H1 (cell line): ENCODE data around the gene ATP8B3. TPM values are rescaled to one million over a fixed set of nuclear protein-coding genes. Genes with fewer than 3 reads are reported as not detected.

Source experiments
- BACH1 ChIP-seq: IDR thresholded peaks from 2 replicates; pipeline ENCODE4 v1.6.1; 2012; ENCODE audit warnings: low read length, improper control_type of control experiment
- CBX5 ChIP-seq: fragments of 300-800, 300-1000 bp; sonication (generic); IDR thresholded peaks from 2 replicates; pipeline ENCODE4 v1.7.1; 2016; ENCODE audit warnings: antibody characterized with exemption, low read length, low read depth
- CEBPB ChIP-seq: IDR thresholded peaks from 2 replicates; pipeline ENCODE4 v1.6.1; 2012; ENCODE audit warnings: low read depth, low read length
- CTBP2 ChIP-seq: IDR thresholded peaks from 2 replicates; pipeline ENCODE4 v1.7.0; 2011; ENCODE audit warnings: borderline replicate concordance, mild to moderate bottlenecking, moderate library complexity, mixed read lengths, low read length; ENCODE audit not compliant: insufficient read depth, insufficient read length
- JUND ChIP-seq: IDR thresholded peaks from 2 replicates; pipeline ENCODE4 v1.6.1; 2011; ENCODE audit warnings: mild to moderate bottlenecking, improper control_type of control experiment, low read length
- KDM4A ChIP-seq: IDR thresholded peaks from one replicate; pipeline ENCODE4 v1.7.1; 2012; ENCODE audit warnings: low read depth, mild to moderate bottlenecking, moderate library complexity, low read length, inconsistent platforms; ENCODE audit not compliant: severe bottlenecking
- KDM5A ChIP-seq: fragments of 200-600 bp; IDR thresholded peaks from 2 replicates; pipeline ENCODE4 v1.7.1; 2012; ENCODE audit warnings: mild to moderate bottlenecking, low read length, inconsistent platforms, mixed read lengths
- NANOG ChIP-seq: IDR thresholded peaks from 2 replicates; pipeline ENCODE4 v1.6.1; 2011; ENCODE audit warnings: low read length, low read depth, mild to moderate bottlenecking, inconsistent platforms; ENCODE audit not compliant: insufficient read depth, poor library complexity, severe bottlenecking
- POLR2A ChIP-seq, 2 experiments: IDR thresholded peaks; 1 replicate in 1 of 2; 2 replicates in 1 of 2; pipeline ENCODE4 v1.6.1; 2011; ENCODE audit warnings: low read depth in 2 of 2, low read length in 2 of 2, mild to moderate bottlenecking in 2 of 2; ENCODE audit errors: control extremely low read depth in 1 of 2
- RFX5 ChIP-seq: IDR thresholded peaks from 2 replicates; pipeline ENCODE4 v1.6.1; 2011; ENCODE audit warnings: low read depth, low read length, improper control_type of control experiment, borderline replicate concordance
- SAP30 ChIP-seq: fragments of 300-600 bp; sonication (generic); IDR thresholded peaks from 2 replicates; pipeline ENCODE4 v1.7.1; 2012; ENCODE audit warnings: low read length, moderate library complexity, mild to moderate bottlenecking, inconsistent platforms; ENCODE audit not compliant: insufficient read depth, insufficient replicate concordance
- SUZ12 ChIP-seq: fragments of 200-600 bp; sonication (generic); IDR thresholded peaks from 2 replicates; pipeline ENCODE4 v1.6.1; 2012; ENCODE audit warnings: mild to moderate bottlenecking, inconsistent platforms, low read length, moderate library complexity, mixed read lengths
- TBP ChIP-seq: IDR thresholded peaks from 2 replicates; pipeline ENCODE4 v1.6.1; 2011; ENCODE audit warnings: low read depth, low read length, improper control_type of control experiment
- TCF12 ChIP-seq: IDR thresholded peaks from 2 replicates; pipeline ENCODE4 v1.6.1; 2011; ENCODE audit warnings: low read depth, mild to moderate bottlenecking, low read length
- YY1 ChIP-seq: IDR thresholded peaks from 2 replicates; pipeline ENCODE4 v1.6.1; 2011; ENCODE audit warnings: low read depth, mild to moderate bottlenecking, low read length
- polyA plus RNA-seq, 7 experiments: library from polyadenylated mRNA; depleted of rRNA in 3 of 7; stranded (reverse) in 5 of 7; unstranded in 2 of 7; fragments of >200 nt in 5 of 7; fragments of 200-250 nt in 2 of 7; gene quantifications; 1 replicate in 5 of 7; 2 replicates in 1 of 7; 4 replicates in 1 of 7; pipeline versions ENCODE4 v1.2.1 to v1.2.3, GENCODE V29; 2011 to 2013; ENCODE audit warnings: missing spikeins in 2 of 7, mixed read lengths in 2 of 7
- total RNA-seq: library from RNA; stranded (reverse); fragmentation: NEBNext Ultra II Directional; extraction: Animal tissue kit (Norgen Biotek cat#: 25700); gene quantifications from 2 replicates; pipeline ENCODE4 v1.2.1, GENCODE V29; 2021
- TF ChIP-seq, protein P1 (sequence below): IDR thresholded peaks from 2 replicates; pipeline ENCODE4 v1.6.1; 2011; ENCODE audit warnings: low read depth, mild to moderate bottlenecking, low read length; ENCODE audit not compliant: insufficient read depth

The ATP8B3 gene
- total and polyA plus RNA-seq, 2 of the 8 experiments (the other 6 are each of a cell fraction or from before 2014, with no cell fraction given), result 4.1 to 9.3 TPM

DNA sequence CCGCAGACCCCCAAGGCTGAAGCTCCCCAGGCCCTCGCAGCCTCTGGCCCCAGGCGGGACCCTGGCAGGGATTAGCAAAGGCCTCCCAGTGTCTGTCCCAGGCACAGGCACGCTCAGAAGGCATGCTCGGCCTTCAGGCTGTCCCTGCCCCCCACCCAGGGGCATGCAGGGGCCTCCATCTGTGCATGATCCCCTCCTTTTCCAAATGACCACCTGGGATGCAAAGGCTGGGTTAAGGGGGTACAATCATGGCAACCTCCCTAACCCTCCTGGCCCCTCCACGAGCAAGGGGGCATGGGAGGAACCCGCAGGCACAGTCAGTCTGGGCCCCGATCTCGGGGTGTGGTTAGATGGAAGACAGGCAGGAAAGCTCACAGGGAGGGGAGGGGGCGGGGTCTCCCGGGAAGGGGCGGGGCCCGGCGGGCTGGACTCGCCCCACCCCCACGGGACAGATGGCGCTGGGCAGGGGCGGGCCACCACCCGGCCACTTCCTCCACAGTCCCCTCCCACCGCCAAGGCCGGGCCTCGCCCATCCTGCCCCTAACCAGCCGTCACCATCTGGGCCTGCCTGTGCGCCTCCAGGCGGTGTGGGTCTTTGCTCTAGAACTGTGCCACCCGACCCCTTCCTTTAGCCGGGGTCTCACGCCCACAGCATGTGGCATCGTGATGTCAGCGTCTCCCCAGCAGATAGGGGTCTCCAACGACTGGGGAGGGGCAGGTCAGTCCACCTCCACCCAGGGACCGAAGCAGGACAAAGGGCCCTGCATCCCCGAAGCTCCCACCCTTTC, 43.2 kb upstream of the ATP8B3 start (continued):
- TF ChIP-seq CBX5, result no peak
- TF ChIP-seq BACH1, result no peak
- TF ChIP-seq NANOG, result no peak
- TF ChIP-seq POLR2A (IDR thresholded peaks at IDR 0.05; ENCODE audit: control extremely low read depth in 1 of 2, low read depth in 2 of 2, low read length in 2 of 2), result 0 out of 3 replicates have a peak, but pooled peaks of 1 of the 2 experiments have one; percentile 34
- TF ChIP-seq KDM4A, result no peak
- TF ChIP-seq CEBPB, result no peak
- 0 out of 2 replicates have a peak, but pooled peaks have one; percentile 5 for TF ChIP-seq TCF12
- TF ChIP-seq, protein P1, sequence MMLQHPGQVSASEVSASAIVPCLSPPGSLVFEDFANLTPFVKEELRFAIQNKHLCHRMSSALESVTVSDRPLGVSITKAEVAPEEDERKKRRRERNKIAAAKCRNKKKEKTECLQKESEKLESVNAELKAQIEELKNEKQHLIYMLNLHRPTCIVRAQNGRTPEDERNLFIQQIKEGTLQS, result no peak
- TF ChIP-seq SUZ12, result no peak
- no peak for TF ChIP-seq KDM5A
- TF ChIP-seq SAP30, result no peak
- TF ChIP-seq RFX5, result no peak
- no peak for TF ChIP-seq CTBP2
- no peak for TF ChIP-seq YY1
- no peak for TF ChIP-seq TBP
- no peak for TF ChIP-seq JUND
